ENCODE results near the gene SRGAP2C.

DNA sequence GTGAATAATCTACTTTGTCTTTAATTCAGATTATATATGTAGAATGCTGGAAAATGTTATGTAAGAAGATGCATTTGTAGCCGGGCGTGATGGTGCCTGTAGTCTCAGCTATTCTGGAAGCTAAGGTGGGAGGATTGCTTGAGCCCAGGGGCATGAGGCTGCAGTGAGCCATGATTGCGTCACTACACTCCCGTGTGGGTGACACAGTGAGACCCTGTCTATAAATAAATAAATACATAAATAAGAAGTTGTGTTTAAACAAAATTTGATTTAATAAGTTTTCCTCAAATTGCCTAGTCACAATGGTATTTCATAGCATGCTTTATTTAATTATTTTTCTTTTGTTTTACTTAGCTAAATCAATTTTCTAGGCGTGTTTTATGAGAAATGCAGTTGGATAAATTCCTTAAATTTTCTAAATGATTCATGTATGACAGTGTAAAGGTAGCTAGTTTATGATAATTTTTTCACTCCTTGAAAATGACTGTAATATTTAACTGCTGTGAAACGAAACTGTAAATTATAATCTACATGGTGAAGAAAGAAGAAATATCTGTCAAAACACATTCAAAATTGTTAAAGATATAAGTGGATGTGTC, 232.6 kb downstream of the SRGAP2C start:
- TF ChIP-seq EZH2 (IDR thresholded peaks at IDR 0.05; ENCODE audit: borderline replicate concordance, low read depth, low read length, severe bottlenecking) (no peak), POLR2A (IDR thresholded peaks at IDR 0.05; ENCODE audit: low read depth, low read length) (no peak), POLR2AphosphoS5 (IDR thresholded peaks at IDR 0.05; ENCODE audit: insufficient read depth, low read depth, low read length) (no peak), MYC (IDR thresholded peaks at IDR 0.05; ENCODE audit: low read depth, low read length) (no peak), FOS (IDR thresholded peaks at IDR 0.05; ENCODE audit: borderline replicate concordance, insufficient read depth, low read length) (no peak), JUN (IDR thresholded peaks at IDR 0.05; ENCODE audit: borderline replicate concordance, insufficient read depth, insufficient read length, low read depth) (no peak), GATA2 (IDR thresholded peaks at IDR 0.05; ENCODE audit: insufficient read depth, insufficient read length, low read depth, low read length) (no peak)
- TF ChIP-seq, protein P1, sequence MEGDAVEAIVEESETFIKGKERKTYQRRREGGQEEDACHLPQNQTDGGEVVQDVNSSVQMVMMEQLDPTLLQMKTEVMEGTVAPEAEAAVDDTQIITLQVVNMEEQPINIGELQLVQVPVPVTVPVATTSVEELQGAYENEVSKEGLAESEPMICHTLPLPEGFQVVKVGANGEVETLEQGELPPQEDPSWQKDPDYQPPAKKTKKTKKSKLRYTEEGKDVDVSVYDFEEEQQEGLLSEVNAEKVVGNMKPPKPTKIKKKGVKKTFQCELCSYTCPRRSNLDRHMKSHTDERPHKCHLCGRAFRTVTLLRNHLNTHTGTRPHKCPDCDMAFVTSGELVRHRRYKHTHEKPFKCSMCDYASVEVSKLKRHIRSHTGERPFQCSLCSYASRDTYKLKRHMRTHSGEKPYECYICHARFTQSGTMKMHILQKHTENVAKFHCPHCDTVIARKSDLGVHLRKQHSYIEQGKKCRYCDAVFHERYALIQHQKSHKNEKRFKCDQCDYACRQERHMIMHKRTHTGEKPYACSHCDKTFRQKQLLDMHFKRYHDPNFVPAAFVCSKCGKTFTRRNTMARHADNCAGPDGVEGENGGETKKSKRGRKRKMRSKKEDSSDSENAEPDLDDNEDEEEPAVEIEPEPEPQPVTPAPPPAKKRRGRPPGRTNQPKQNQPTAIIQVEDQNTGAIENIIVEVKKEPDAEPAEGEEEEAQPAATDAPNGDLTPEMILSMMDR (IDR thresholded peaks at IDR 0.05; ENCODE audit: extremely low read depth in 1 of 2, insufficient read depth in 1 of 2, low read depth in 1 of 2, low read length in 2 of 2), result no peak
- TF ChIP-seq, protein P2, sequence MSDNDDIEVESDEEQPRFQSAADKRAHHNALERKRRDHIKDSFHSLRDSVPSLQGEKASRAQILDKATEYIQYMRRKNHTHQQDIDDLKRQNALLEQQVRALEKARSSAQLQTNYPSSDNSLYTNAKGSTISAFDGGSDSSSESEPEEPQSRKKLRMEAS (IDR thresholded peaks at IDR 0.05; ENCODE audit: insufficient read depth, insufficient read length), result no peak
